LNCaP clone FGC (cell line): ENCODE results near the gene PTPRN.

Source experiments
- DNase-seq: peaks from one replicate; pipeline ENCODE4 v3.0.0-alpha.2; 2011; ENCODE audit warnings: low read depth
- H3K4me3 ChIP-seq: 2 replicates; pipeline ENCODE4 v1.5.1; 2011; ENCODE audit warnings: mild to moderate bottlenecking, low read depth, low read length, control low read depth
- CTCF ChIP-seq: IDR thresholded peaks from 2 replicates; pipeline ENCODE4 v1.5.1; 2012; ENCODE audit warnings: mild to moderate bottlenecking; ENCODE audit not compliant: control insufficient read depth, insufficient read depth; ENCODE audit errors: extremely low read depth

The PTPRN gene

DNA sequence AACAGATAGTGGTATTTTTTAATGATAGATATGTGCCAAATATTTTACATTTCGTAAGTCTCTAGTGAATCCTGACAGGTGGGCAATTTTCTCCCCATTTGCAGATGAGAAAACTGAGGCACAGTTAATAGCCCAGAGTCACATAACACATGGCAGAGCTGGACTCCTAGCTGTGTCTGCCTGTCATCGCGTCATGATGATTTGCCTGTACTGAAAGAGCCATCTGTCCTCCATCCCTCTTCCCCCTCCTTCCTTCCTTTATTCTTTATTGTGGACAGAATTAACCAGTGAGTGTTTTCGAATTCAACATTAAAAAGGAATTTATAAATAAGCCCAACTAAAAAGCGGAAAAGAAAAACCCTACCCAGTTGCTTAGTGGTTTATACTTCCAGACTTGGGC lies 26.8 kb downstream of the PTPRN start:
- no peak for DNase-seq
- no peak overlapping the region for H3K4me3 ChIP-seq
- no peak for TF ChIP-seq CTCF

- TF ChIP-seq CTCF = no peak
- no peak for DNase-seq
- H3K4me3 ChIP-seq = no peak overlapping the region
These were observed 27.6 kb downstream of the PTPRN start for GRCh38 chr2:219281588-219281987.

- no peak for DNase-seq
- H3K4me3 ChIP-seq = no peak overlapping the region; the same call in 1 of the 2 replicates
- TF ChIP-seq CTCF = no peak
These were observed 28.6 kb downstream of the PTPRN start for GRCh38 chr2:219280651-219281050.

- DNase-seq = no peak
- H3K4me3 ChIP-seq = peak overlapping the region; percentile 80
- TF ChIP-seq CTCF = no peak
These were observed 29.2 kb downstream of the PTPRN start for GRCh38 chr2:219279916-219280516.

DNA sequence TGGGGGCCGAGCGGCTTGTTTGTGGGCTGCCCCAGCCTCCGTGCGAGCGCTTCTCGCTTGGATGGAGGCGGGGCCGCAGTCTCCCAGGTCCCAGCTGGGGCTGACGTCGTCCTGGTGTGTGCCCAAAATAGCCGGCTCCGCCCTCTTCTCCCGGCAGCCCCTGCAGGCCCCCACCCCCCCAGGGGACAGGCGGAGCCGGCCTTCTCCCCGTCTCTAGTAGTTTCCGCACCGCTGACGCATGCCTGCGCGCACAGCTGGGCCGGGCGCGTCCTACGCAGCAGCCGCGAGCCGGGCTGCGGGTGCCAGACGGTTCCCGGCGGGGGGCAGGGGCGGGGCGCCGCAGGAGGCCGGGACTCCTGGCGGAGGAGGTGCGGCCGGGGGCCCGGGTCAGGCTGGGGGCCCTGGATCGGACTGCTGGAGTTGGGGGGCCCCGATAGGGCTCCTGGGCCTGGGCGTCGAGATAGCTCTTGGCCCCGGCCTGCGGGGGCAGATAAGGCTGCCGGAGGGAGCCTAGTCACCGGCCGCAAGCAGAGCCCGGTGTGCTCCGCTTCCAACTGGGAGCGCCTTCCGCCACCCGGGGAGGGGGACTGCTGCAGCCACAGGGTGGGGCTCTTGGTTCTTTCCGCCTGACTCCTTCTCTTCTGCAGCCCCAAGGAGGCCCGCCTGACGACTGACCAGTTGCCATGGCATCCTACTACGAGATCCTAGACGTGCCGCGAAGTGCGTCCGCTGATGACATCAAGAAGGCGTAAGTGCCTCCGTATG lies 29.9 kb downstream of the PTPRN start, which contains the start of gene DNAJB2:
DNAJB2 (plus strand) TSS at position 216 of the 765 bp plus-strand sequence; CDS start at position 684, 468 bp downstream.
- peak; percentile 83 for DNase-seq
- no peak for TF ChIP-seq CTCF
- peak within 1 kb of the TSS; percentile 80 for H3K4me3 ChIP-seq

GRCh38 chr2:219278655-219279150 lies 30.5 kb downstream of the PTPRN start:
- TF ChIP-seq CTCF = no peak
- no peak for DNase-seq
- H3K4me3 ChIP-seq = peak overlapping the region; percentile 80
